Measurements from ENCODE around the gene TLN1.

Gene TLN1

GRCh38 chr9:35656831-35657545, 75.0 kb downstream of the TLN1 start:
- peak overlapping the region in 6 of 7 experiments; percentile 8 to 97 (median 95) for H3K4me3 ChIP-seq
- peak overlapping the region in 19 of 21 experiments; percentile 89 to 100 (median 99) for H3K27ac ChIP-seq

GRCh38 chr9:35656348-35656747, 75.6 kb downstream of the TLN1 start:
- no peak overlapping the region for H3K4me3 ChIP-seq
- peak overlapping the region in 2 of 21 experiments; percentile 54 to 100 for H3K27ac ChIP-seq

GRCh38 chr9:35653611-35654010, 78.4 kb downstream of the TLN1 start:
- Histone ChIP-seq H3K4me3 (no peak overlapping the region), H3K27ac (peak overlapping the region in 4 of 21 experiments; percentile 30 to 72 (median 52))

GRCh38 chr9:35652829-35653209, 79.2 kb downstream of the TLN1 start:
- peak overlapping the region in 9 of 21 experiments; percentile 7 to 72 (median 30) for H3K27ac ChIP-seq
- H3K4me3 ChIP-seq, result no peak overlapping the region

GRCh38 chr9:35651956-35652828, 79.8 kb downstream of the TLN1 start:
- Histone ChIP-seq H3K4me3 (no peak overlapping the region), H3K27ac (peak overlapping the region in 7 of 21 experiments; percentile 6 to 97 (median 67))

- Histone ChIP-seq H3K4me3 (peak within 1 kb of the TSS; percentile 18 to 47 (median 27)), H3K27ac (peak within 1 kb of the TSS in 20 of 21 experiments; percentile 20 to 97 (median 75))
Measured at GRCh38 chr9:35650341-35651158, 81.4 kb downstream of the TLN1 start, which contains the start of gene SIT1. SIT1 (minus strand) TSS chr9:35650931; CDS start chr9:35650853, 78 bp downstream.

GRCh38 chr9:35649431-35650340, 82.3 kb downstream of the TLN1 start:
- Histone ChIP-seq H3K4me3 (peak overlapping the region; percentile 18 to 47 (median 27)), H3K27ac (peak overlapping the region in 20 of 21 experiments; percentile 6 to 97 (median 75))
